Heart right ventricle (tissue), 16 donors: ENCODE measurements around the gene RFTN1. TPM values are rescaled to one million over a fixed set of nuclear protein-coding genes. Genes with fewer than 3 reads are reported as not detected.
"Not testable (repeated sequence)": the region's sequence is repeated elsewhere in the genome, so short reads cannot be mapped to it uniquely, and the experiment has no call there.

Source experiments
- ATAC-seq, 8 donors: fragments of 200-7000 bp; cut with Tn5 transposase; one replicate each; pipeline ENCODE4 v1.9.1; 2020; ENCODE audit warnings: mild to moderate bottlenecking in 8 of 8, moderate library complexity in 8 of 8, moderate number of reproducible peaks in 1 of 8
- DNase-seq, 2 donors: peaks; one replicate each; pipeline ENCODE4 v3.0.0-alpha.2; 2020
- H3K27ac ChIP-seq, 10 donors: fragments of 200-600 bp; sonication (generic) in 2 of 10; one replicate each; pipeline versions ENCODE4 v1.5.0 to v1.8.0; 2020 to 2022; ENCODE audit warnings: mild to moderate bottlenecking in 3 of 10
- H3K27me3 ChIP-seq, 7 donors: fragments of 200-600 bp; one replicate each; pipeline ENCODE4 v1.8.0; 2021 to 2022; ENCODE audit warnings: mild to moderate bottlenecking in 2 of 7
- H3K36me3 ChIP-seq, 9 donors: fragments of 200-600 bp; sonication (generic) in 1 of 9; one replicate each; pipeline versions ENCODE4 v1.5.0 to v1.8.0; 2020 to 2022; ENCODE audit warnings: mild to moderate bottlenecking in 2 of 9
- H3K4me1 ChIP-seq, 9 donors: fragments of 200-600 bp; sonication (generic) in 1 of 9; one replicate each; pipeline versions ENCODE4 v1.5.0 to v1.8.0; 2020 to 2022; ENCODE audit warnings: mild to moderate bottlenecking in 4 of 9
- H3K4me3 ChIP-seq, 10 donors: fragments of 200-600 bp; sonication (generic) in 2 of 10; one replicate each; pipeline versions ENCODE4 v1.5.0 to v1.8.0; 2020 to 2022; ENCODE audit warnings: mild to moderate bottlenecking in 7 of 10, moderate library complexity in 2 of 10
- H3K9me3 ChIP-seq, 11 donors: fragments of 200-600 bp in 10 of 11; sonication (generic) in 2 of 11; one replicate each; pipeline versions ENCODE4 v1.5.0 to v1.8.0; 2013 to 2022; ENCODE audit warnings: mild to moderate bottlenecking in 2 of 11, control low read depth in 1 of 11, moderate library complexity in 1 of 11
- CTCF ChIP-seq, 9 donors: fragments of 200-600 bp; sonication (generic) in 2 of 9; IDR thresholded peaks; one replicate each; pipeline versions ENCODE4 v1.5.0 to v1.8.0; 2021 to 2022; ENCODE audit warnings: antibody characterized with exemption in 9 of 9, mild to moderate bottlenecking in 5 of 9, moderate library complexity in 1 of 9
- WGBS, 2 donors: extraction: QIAGEN DNeasy Blood & Tissue Kit; methylation state at CpG; one replicate each; pipeline ENCODE4 v1.1.7; 2013; ENCODE audit warnings: inconsistent platforms in 1 of 2; 5-methylcytosine and 5-hydroxymethylcytosine counted together
- intact Hi-C, 10 donors: fragments of 100-400 bp; cut with DNase I; formaldehyde crosslinking; loops; one replicate each; pipeline versions ENCODE4 v1.11.1 to v1.14.2; 2022
- polyA plus RNA-seq, 2 donors: library from polyadenylated mRNA; stranded (reverse); fragments of 200-250 nt; gene quantifications; one replicate each; pipeline ENCODE4 v1.2.3, GENCODE V29; 2013
- total RNA-seq, 10 donors: library from RNA; stranded (reverse); fragmentation: NEBNext Ultra II Directional in 3 of 10; extraction: Animal tissue kit (Norgen Biotek cat#: 25700) in 3 of 10; gene quantifications; one replicate each; pipeline versions ENCODE4 v1.2.1 to v1.2.4, GENCODE V29; 2021 to 2023
- donor health status: Arrhythmogenic right ventricular cardiomyopathy.
- donor health status: ischemic (EF 13 %, LVEDD 7.1; RV severe dilation, severe dysfunction).
- donor health status: healthy with polysubstance abuse.
- donor health status: DM: no; HTN: yes; CAD: no.
- donor health status: DM: no; HTN: no; CAD: no.
- donor health status: ischemic (EF 25% LVEDD 6.9; RV normal size, moderate dysfunction).
- donor health status: ischemic (EF 25% LVEDD 5.7; RV mildly dilated, moderate dysfunction).
- donor health status: healthy.
- donor health status: DM: yes; HTN: yes; CAD: no.
- donor health status: Ischemic cardiomyopathy.
- donor health status: ischemic (EF 35%, LVEDD 5.7; RV mildly dilated, moderate dysfunction).
- donor health status: nonischemic (EF 11% LVEDD 7.7; RV severe dilation, severe dysfunction).
- donor health status: DM: yes; HTN: yes; CAD: no.
- donor health status: PGD.
- donor health status: ischemic (EF 29% LVEDD 5.4; RV normal size, mild dysfunction).
- donor health status: nonischemic (EF 23%, LVEDD 6.1; RV moderate dilation, normal function).

Gene RFTN1
- total and polyA plus RNA-seq, 12 donors, result 17.4 to 32.2 (median 24.0) TPM

- DNase-seq, result no peak
- H3K4me1 ChIP-seq, result peaks cover 5 to 49% (median 19%) of the 10 kb centered on the region in 9 donors
- peaks cover 0 to 86% (median 31%) of the 10 kb centered on the region in 9 donors for H3K36me3 ChIP-seq
- 84 to 89% methylated on average over 7 of the region's 7 CpGs for WGBS, 2 donors
- intact Hi-C loops, result no loop called here
- no peaks in the 10 kb centered on the region for H3K27me3 ChIP-seq
- no peak overlapping the region for H3K4me3 ChIP-seq
- no peaks in the 10 kb centered on the region for H3K9me3 ChIP-seq
- no peak for ATAC-seq
- H3K27ac ChIP-seq, result no peak overlapping the region
- TF ChIP-seq CTCF (IDR thresholded peaks at IDR 0.05), result no peak
These were observed 197.9 kb downstream of the RFTN1 start for GRCh38 chr3:16315623-16316022.

- Histone ChIP-seq H3K4me1 (peaks cover 5 to 56% (median 19%) of the 10 kb centered on the region in 9 donors), H3K27me3 (no peaks in the 10 kb centered on the region), H3K9me3 (no peaks in the 10 kb centered on the region), H3K36me3 (peaks cover 0 to 80% (median 31%) of the 10 kb centered on the region in 9 donors), H3K27ac (peak overlapping the region in 1 of 10 donors; percentile 75), H3K4me3 (no peak overlapping the region)
- no peak for TF ChIP-seq CTCF (IDR thresholded peaks at IDR 0.05)
- DNase-seq (no peak), ATAC-seq (no peak)
- WGBS, 2 donors, result 87 to 93% methylated on average over 5 of the region's 5 CpGs
- intact Hi-C loops, result loop anchor here in 2 of 10 donors (5.0 kb wide), 2 partner anchors 43 to 53 kb away; no protein-coding TSS in a partner anchor
These were observed 199.4 kb downstream of the RFTN1 start for GRCh38 chr3:16313886-16314645.

- Histone ChIP-seq H3K4me1 (peaks cover 5 to 42% (median 19%) of the 10 kb centered on the region in 9 donors), H3K36me3 (peaks cover 0 to 59% (median 31%) of the 10 kb centered on the region in 9 donors), H3K4me3 (no peak overlapping the region), H3K27ac (peak overlapping the region in 8 of 10 donors; percentile 34 to 79 (median 62)), H3K27me3 (no peaks in the 10 kb centered on the region), H3K9me3 (no peaks in the 10 kb centered on the region)
- 48% methylated on average over 6 of the region's 6 CpGs for WGBS, 2 donors
- ATAC-seq (peak; percentile 76 to 94 (median 90)), DNase-seq (peak in 1 of 2 donors; percentile 45)
- TF ChIP-seq CTCF (IDR thresholded peaks at IDR 0.05), result no peak
- intact Hi-C loops, result loop anchor here in 2 of 10 donors (5.0 kb wide), 2 partner anchors 45 to 55 kb away; no protein-coding TSS in a partner anchor
These were observed 201.5 kb downstream of the RFTN1 start for GRCh38 chr3:16311960-16312451.

- not testable (repeated sequence) for DNase-seq, H3K27me3 ChIP-seq, H3K9me3 ChIP-seq, ATAC-seq, H3K4me3 ChIP-seq
- WGBS, 2 donors, result 95 to 98% methylated on average over 7 of the region's 7 CpGs
- Histone ChIP-seq H3K27ac (peak overlapping the region in 1 of 10 donors; percentile 29), H3K36me3 (peaks cover 0 to 59% (median 15%) of the 10 kb centered on the region in 9 donors), H3K4me1 (peaks cover 5 to 42% (median 19%) of the 10 kb centered on the region in 9 donors)
- intact Hi-C loops, result loop anchor here in 2 of 10 donors (5.0 kb wide), 2 partner anchors 47 to 57 kb away; no protein-coding TSS in a partner anchor
These were observed 203.0 kb downstream of the RFTN1 start for GRCh38 chr3:16310486-16310885.
